K562 (cell line): ENCODE data around the gene STK32C. TPM values are rescaled to one million over a fixed set of nuclear protein-coding genes. Genes with fewer than 3 reads are reported as not detected.

Source experiments
- ARNT ChIP-seq, 2 experiments: fragments of 450-650 bp; IDR thresholded peaks; 2 replicates each; pipeline ENCODE4 v1.6.1; 2016; ENCODE audit warnings: mild to moderate bottlenecking in 1 of 2
- CREB1 ChIP-seq, 2 experiments: sonication (generic) in 1 of 2; formaldehyde crosslinking in 1 of 2; IDR thresholded peaks; 2 replicates each; pipeline versions ENCODE4 v1.6.1 to v1.8.0; 2012 to 2022; ENCODE audit warnings: inconsistent platforms in 1 of 2, mild to moderate bottlenecking in 1 of 2, missing genetic modification reagents in 1 of 2, moderate library complexity in 1 of 2
- DLX4 ChIP-seq: fragments of 250-450 bp; sonication (Bioruptor Pico); IDR thresholded peaks from 2 replicates; pipeline ENCODE4 v1.6.1; 2021; ENCODE audit warnings: mild to moderate bottlenecking
- GATAD2B ChIP-seq: fragments of 450-650 bp; IDR thresholded peaks from 2 replicates; pipeline ENCODE4 v1.6.1; 2017; ENCODE audit warnings: mild to moderate bottlenecking, borderline replicate concordance
- HDAC3 ChIP-seq: fragments of 450-650 bp; IDR thresholded peaks from 2 replicates; pipeline ENCODE4 v1.6.1; 2018; ENCODE audit warnings: borderline replicate concordance, mild to moderate bottlenecking, moderate library complexity; ENCODE audit not compliant: partially characterized antibody
- HMGN3 ChIP-seq: IDR thresholded peaks from 2 replicates; pipeline ENCODE4 v1.6.1; 2011; ENCODE audit warnings: borderline replicate concordance, low read depth, mild to moderate bottlenecking, mixed read lengths, low read length; ENCODE audit not compliant: insufficient read length; ENCODE audit errors: extremely low read depth
- MYC ChIP-seq, 2 experiments: fragments of 250-450 bp in 1 of 2; sonication (Bioruptor Pico) in 1 of 2; IDR thresholded peaks; 2 replicates each; pipeline versions ENCODE4 v1.5.1 to v1.6.1; 2012 to 2021; ENCODE audit warnings: low read depth in 2 of 2, borderline replicate concordance in 1 of 2, improper control_type of control experiment in 1 of 2, low read length in 1 of 2, mild to moderate bottlenecking in 1 of 2, moderate library complexity in 1 of 2
- NBN ChIP-seq: fragments of 450-650 bp; IDR thresholded peaks from 2 replicates; pipeline ENCODE4 v1.6.1; 2016; ENCODE audit warnings: low read depth, mild to moderate bottlenecking
- RUNX1 ChIP-seq: sonication (generic); IDR thresholded peaks from 2 replicates; pipeline ENCODE4 v1.6.1; 2016; ENCODE audit warnings: antibody characterized with exemption, low read depth
- SRF ChIP-seq, 2 experiments: fragments of 250-450, 450-650 bp in 1 of 2; sonication (Bioruptor Pico) in 1 of 2; sonication (generic) in 1 of 2; formaldehyde crosslinking; IDR thresholded peaks; 2 replicates each; pipeline versions ENCODE4 v1.5.0 to v1.5.1; 2020 to 2022; ENCODE audit warnings: mild to moderate bottlenecking in 1 of 2, missing genetic modification reagents in 1 of 2
- ZBTB43 ChIP-seq: sonication (generic); formaldehyde crosslinking; IDR thresholded peaks from 2 replicates; pipeline ENCODE4 v1.8.0; 2023; ENCODE audit warnings: mild to moderate bottlenecking, missing genetic modification reagents
- ZNF174 ChIP-seq: fragments of 250-450 bp; sonication (Bioruptor Pico); IDR thresholded peaks from 2 replicates; pipeline ENCODE4 v1.4.0; 2020; ENCODE audit warnings: mild to moderate bottlenecking
- ZNF584 ChIP-seq: fragments of 200-800 bp; sonication (Bioruptor generic); IDR thresholded peaks from 2 replicates; pipeline ENCODE4 v1.6.1; 2016; ENCODE audit warnings: low read depth, mild to moderate bottlenecking, missing genetic modification characterization, missing compliant biosample characterization
- ZNF766 ChIP-seq: fragments of 200-800 bp; sonication (Bioruptor generic); conservative IDR thresholded peaks from 2 replicates; pipeline ENCODE4 v1.6.1; 2016; ENCODE audit warnings: missing genetic modification characterization, missing compliant biosample characterization
- polyA plus RNA-seq, 8 experiments: library from polyadenylated mRNA; depleted of rRNA in 4 of 8; stranded (reverse) in 5 of 8; unstranded in 3 of 8; fragments of >200 nt; fragmentation: Nextera tagmentation in 2 of 8; fragmentation: Illumina TruSeq in 1 of 8; extraction: Ambion mirVana in 2 of 8; extraction: Trizol in 1 of 8; gene quantifications; 2 replicates each; pipeline versions ENCODE4 v1.2.1 to v1.2.3, GENCODE V29; 2011 to 2014; ENCODE audit warnings: inconsistent platforms in 1 of 8, missing spikeins in 1 of 8
- total RNA-seq, 7 experiments: library from RNA; depleted of rRNA in 6 of 7; stranded (reverse); fragments of >200 nt in 6 of 7; fragmentation: Illumina TruSeq in 2 of 7; extraction: Trizol in 2 of 7; gene quantifications; 2 replicates each; pipeline versions ENCODE4 v1.2.1 to v1.2.3, GENCODE V29; 2011 to 2021; ENCODE audit warnings: low replicate concordance in 1 of 7
- TF ChIP-seq, protein P1 (sequence below): fragments of 200-400 bp; formaldehyde crosslinking; IDR thresholded peaks from 2 replicates; pipeline ENCODE4 v1.6.1; 2017; ENCODE audit warnings: mild to moderate bottlenecking, low read depth, low read length, moderate library complexity
- TF ChIP-seq, protein P2 (sequence below): fragments of 450-650 bp; IDR thresholded peaks from 2 replicates; pipeline ENCODE4 v1.6.1; 2017; ENCODE audit warnings: mild to moderate bottlenecking, moderate library complexity
- TF ChIP-seq, protein P3 (sequence below): fragments of 150-350 bp; IDR thresholded peaks from 2 replicates; pipeline ENCODE4 v1.6.1; 2014; ENCODE audit warnings: low read depth, mild to moderate bottlenecking, low read length, borderline replicate concordance

STK32C gene
- total and polyA plus RNA-seq, 9 of the 15 experiments (the other 6 are each of a cell fraction or from before 2014, with no cell fraction given), result 1.5 to 20.9 (median 6.5) TPM

DNA sequence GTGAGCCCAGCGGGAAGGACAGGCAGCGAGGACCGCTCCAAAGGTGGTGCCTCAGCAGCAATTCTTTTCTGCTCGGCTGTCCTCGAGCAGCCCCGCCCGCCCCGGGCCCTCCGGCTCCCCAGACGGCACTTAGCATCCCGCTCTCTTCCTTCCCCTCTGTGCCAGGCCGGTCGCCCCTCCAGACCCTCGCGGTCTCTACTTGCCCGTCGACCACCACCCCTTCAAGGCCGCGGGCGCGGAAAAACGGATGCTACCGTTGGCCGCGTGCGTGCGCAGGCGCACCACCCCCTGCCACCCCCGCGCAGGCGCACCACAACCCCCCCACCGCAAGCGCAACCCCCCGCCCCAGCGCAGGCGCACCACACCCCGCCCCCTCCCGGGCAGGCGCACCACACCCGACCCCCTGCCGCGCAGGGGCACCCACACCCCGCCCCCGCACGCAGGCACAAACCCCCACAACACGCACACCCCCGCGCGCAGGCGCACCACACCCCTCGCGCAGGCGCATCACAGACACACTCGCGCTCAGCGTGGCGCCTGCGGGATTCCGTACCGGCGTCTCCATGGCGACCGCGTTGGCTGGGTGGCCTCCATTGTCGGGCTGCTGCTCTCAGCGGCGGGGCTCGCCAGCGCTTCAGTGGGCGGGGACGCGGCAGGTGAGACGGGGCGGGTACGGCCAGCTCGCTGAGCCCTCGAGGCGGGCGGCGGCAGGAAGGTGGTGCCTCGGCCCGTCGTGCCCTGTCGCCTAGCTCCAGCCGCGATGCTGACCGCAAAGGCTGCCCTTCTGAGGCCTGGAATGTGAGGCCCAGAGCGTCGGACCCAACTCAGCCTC is 24.1 kb upstream of the STK32C start, which contains the start of gene LRRC27 (continued):
- TF ChIP-seq ZNF174 (CRISPR knock-in tag) (no peak), MYC (IDR thresholded peaks at IDR 0.05; ENCODE audit: low read depth, low read length) (0 out of 2 replicates have a peak, but pooled peaks have one; percentile 46), MYC (CRISPR knock-in tag; IDR thresholded peaks at IDR 0.05; ENCODE audit: borderline replicate concordance, low read depth) (no peak), RUNX1 (no peak), DLX4 (CRISPR knock-in tag) (no peak), NBN (no peak), HDAC3 (no peak), ARNT (IDR thresholded peaks at IDR 0.05) (no peak), SRF (CRISPR knock-in tag; IDR thresholded peaks at IDR 0.05) (no peak), ZNF584 (CRISPR knock-in tag) (no peak), HMGN3 (peak; percentile 14), ZNF766 (CRISPR knock-in tag) (no peak), CREB1 (IDR thresholded peaks at IDR 0.05) (no peak), CREB1 (CRISPR knock-in tag; IDR thresholded peaks at IDR 0.05) (peak; percentile 20; the same call in 1 of the 2 replicates), GATAD2B (no peak), ZBTB43 (CRISPR knock-in tag) (no peak)
- TF ChIP-seq, protein P1, sequence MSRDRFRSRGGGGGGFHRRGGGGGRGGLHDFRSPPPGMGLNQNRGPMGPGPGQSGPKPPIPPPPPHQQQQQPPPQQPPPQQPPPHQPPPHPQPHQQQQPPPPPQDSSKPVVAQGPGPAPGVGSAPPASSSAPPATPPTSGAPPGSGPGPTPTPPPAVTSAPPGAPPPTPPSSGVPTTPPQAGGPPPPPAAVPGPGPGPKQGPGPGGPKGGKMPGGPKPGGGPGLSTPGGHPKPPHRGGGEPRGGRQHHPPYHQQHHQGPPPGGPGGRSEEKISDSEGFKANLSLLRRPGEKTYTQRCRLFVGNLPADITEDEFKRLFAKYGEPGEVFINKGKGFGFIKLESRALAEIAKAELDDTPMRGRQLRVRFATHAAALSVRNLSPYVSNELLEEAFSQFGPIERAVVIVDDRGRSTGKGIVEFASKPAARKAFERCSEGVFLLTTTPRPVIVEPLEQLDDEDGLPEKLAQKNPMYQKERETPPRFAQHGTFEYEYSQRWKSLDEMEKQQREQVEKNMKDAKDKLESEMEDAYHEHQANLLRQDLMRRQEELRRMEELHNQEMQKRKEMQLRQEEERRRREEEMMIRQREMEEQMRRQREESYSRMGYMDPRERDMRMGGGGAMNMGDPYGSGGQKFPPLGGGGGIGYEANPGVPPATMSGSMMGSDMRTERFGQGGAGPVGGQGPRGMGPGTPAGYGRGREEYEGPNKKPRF, result no peak
- TF ChIP-seq, protein P2, sequence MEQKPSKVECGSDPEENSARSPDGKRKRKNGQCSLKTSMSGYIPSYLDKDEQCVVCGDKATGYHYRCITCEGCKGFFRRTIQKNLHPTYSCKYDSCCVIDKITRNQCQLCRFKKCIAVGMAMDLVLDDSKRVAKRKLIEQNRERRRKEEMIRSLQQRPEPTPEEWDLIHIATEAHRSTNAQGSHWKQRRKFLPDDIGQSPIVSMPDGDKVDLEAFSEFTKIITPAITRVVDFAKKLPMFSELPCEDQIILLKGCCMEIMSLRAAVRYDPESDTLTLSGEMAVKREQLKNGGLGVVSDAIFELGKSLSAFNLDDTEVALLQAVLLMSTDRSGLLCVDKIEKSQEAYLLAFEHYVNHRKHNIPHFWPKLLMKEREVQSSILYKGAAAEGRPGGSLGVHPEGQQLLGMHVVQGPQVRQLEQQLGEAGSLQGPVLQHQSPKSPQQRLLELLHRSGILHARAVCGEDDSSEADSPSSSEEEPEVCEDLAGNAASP, result no peak
- TF ChIP-seq, protein P3, sequence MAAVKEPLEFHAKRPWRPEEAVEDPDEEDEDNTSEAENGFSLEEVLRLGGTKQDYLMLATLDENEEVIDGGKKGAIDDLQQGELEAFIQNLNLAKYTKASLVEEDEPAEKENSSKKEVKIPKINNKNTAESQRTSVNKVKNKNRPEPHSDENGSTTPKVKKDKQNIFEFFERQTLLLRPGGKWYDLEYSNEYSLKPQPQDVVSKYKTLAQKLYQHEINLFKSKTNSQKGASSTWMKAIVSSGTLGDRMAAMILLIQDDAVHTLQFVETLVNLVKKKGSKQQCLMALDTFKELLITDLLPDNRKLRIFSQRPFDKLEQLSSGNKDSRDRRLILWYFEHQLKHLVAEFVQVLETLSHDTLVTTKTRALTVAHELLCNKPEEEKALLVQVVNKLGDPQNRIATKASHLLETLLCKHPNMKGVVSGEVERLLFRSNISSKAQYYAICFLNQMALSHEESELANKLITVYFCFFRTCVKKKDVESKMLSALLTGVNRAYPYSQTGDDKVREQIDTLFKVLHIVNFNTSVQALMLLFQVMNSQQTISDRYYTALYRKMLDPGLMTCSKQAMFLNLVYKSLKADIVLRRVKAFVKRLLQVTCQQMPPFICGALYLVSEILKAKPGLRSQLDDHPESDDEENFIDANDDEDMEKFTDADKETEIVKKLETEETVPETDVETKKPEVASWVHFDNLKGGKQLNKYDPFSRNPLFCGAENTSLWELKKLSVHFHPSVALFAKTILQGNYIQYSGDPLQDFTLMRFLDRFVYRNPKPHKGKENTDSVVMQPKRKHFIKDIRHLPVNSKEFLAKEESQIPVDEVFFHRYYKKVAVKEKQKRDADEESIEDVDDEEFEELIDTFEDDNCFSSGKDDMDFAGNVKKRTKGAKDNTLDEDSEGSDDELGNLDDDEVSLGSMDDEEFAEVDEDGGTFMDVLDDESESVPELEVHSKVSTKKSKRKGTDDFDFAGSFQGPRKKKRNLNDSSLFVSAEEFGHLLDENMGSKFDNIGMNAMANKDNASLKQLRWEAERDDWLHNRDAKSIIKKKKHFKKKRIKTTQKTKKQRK, result no peak
